ENCODE measurements around the gene BAD. TPM values are rescaled to one million over a fixed set of nuclear protein-coding genes. Genes with fewer than 3 reads are reported as not detected.
A peak's percentile ranks its signal among the peaks of the same experiment; 100 is the strongest.

BAD gene
- total RNA-seq, 6 experiments from 2014 or later: 22.0 to 53.8 (median 26.0) TPM

GRCh38 chr11:64253481-64253880 lies 31.0 kb downstream of the BAD start:
- 61% methylated on average over 3 of the region's 5 CpGs for WGBS (ENCODE audit: insufficient coverage, low coverage, low lambda C conversion rate, missing lambda C conversion rate)
- H3K9me3 ChIP-seq: no peaks in the 10 kb centered on the region
- ATAC-seq: no peak
- H3K4me3 ChIP-seq: no peak overlapping the region
- DNase-seq: no peak
- no peaks in the 10 kb centered on the region for H3K27me3 ChIP-seq
- no peak overlapping the region for H3K27ac ChIP-seq
- TF ChIP-seq POLR2A (IDR thresholded peaks at IDR 0.05): no peak
- TF ChIP-seq CTCF (IDR thresholded peaks at IDR 0.05): no peak
- peaks cover 0 to 5% (median 0%) of the 10 kb centered on the region in 4 donors for H3K36me3 ChIP-seq
- H3K4me1 ChIP-seq: peaks cover 0 to 20% (median 10%) of the 10 kb centered on the region in 4 donors
- intact Hi-C loops (cut with DNase I): no loop called here

GRCh38 chr11:64253043-64253442 lies 31.4 kb downstream of the BAD start:
- ATAC-seq (no peak), DNase-seq (no peak)
- Histone ChIP-seq H3K36me3 (peaks cover 0 to 5% (median 0%) of the 10 kb centered on the region in 4 donors), H3K9me3 (no peaks in the 10 kb centered on the region), H3K4me3 (no peak overlapping the region), H3K27me3 (no peaks in the 10 kb centered on the region), H3K27ac (no peak overlapping the region), H3K4me1 (peaks cover 0 to 20% (median 10%) of the 10 kb centered on the region in 4 donors)
- TF ChIP-seq POLR2A (IDR thresholded peaks at IDR 0.05) (no peak), CTCF (IDR thresholded peaks at IDR 0.05) (no peak)
- WGBS (ENCODE audit: insufficient coverage, low coverage, low lambda C conversion rate, missing lambda C conversion rate): 71% methylated on average over 6 of the region's 8 CpGs
- intact Hi-C loops (cut with DNase I): no loop called here

- Histone ChIP-seq H3K27me3 (no peaks in the 10 kb centered on the region), H3K4me1 (peaks cover 0 to 25% (median 12%) of the 10 kb centered on the region in 4 donors), H3K4me3 (peak overlapping the region; percentile 72 to 87 (median 85)), H3K36me3 (peaks cover 0 to 5% (median 0%) of the 10 kb centered on the region in 4 donors), H3K27ac (peak overlapping the region; percentile 44 to 69 (median 63)), H3K9me3 (no peaks in the 10 kb centered on the region)
- DNase-seq (peak in 1 of 3 donors; percentile 44), ATAC-seq (peak in 3 of 4 donors; percentile 1 to 16 (median 12))
- no peak for TF ChIP-seq POLR2A (IDR thresholded peaks at IDR 0.05)
- no peak for TF ChIP-seq CTCF (IDR thresholded peaks at IDR 0.05)
- intact Hi-C loops (cut with DNase I): no loop called here
- 11% methylated on average over 19 of the region's 23 CpGs for WGBS (ENCODE audit: insufficient coverage, low coverage, low lambda C conversion rate, missing lambda C conversion rate)
Measured at GRCh38 chr11:64252003-64252872, 32.2 kb downstream of the BAD start.

GRCh38 chr11:64251753-64252002 lies 32.8 kb downstream of the BAD start:
- Histone ChIP-seq H3K36me3 (peaks cover 0 to 5% (median 0%) of the 10 kb centered on the region in 4 donors), H3K4me1 (peaks cover 0 to 25% (median 12%) of the 10 kb centered on the region in 4 donors), H3K27me3 (no peaks in the 10 kb centered on the region), H3K27ac (peak overlapping the region; percentile 44 to 69 (median 63)), H3K4me3 (peak overlapping the region; percentile 72 to 87 (median 85)), H3K9me3 (no peaks in the 10 kb centered on the region)
- DNase-seq (peak in 1 of 3 donors; percentile 44), ATAC-seq (no peak)
- TF ChIP-seq POLR2A (IDR thresholded peaks at IDR 0.05) (no peak), CTCF (IDR thresholded peaks at IDR 0.05) (no peak)
- 7% methylated on average over 2 of the region's 18 CpGs for WGBS (ENCODE audit: insufficient coverage, low coverage, low lambda C conversion rate, missing lambda C conversion rate)
- intact Hi-C loops (cut with DNase I): no loop called here

Data from right lobe of liver (tissue), 6 donors.